Hepatocyte (in vitro differentiated cells): Measurements from ENCODE around the gene NDC80. TPM values are rescaled to one million over a fixed set of nuclear protein-coding genes. Genes with fewer than 3 reads are reported as not detected.
"Not testable (repeated sequence)": the region's sequence is repeated elsewhere in the genome, so short reads cannot be mapped to it uniquely, and the experiment has no call there.

Source experiments
- DNase-seq: peaks from one replicate; pipeline ENCODE4 v3.0.0-alpha.2; 2016; ENCODE audit warnings: low spot score
- H2AFZ ChIP-seq: fragments of 200-600 bp; sonication (generic); 2 replicates; pipeline ENCODE4 v1.6.0; 2016; ENCODE audit warnings: antibody characterized with exemption, mild to moderate bottlenecking
- H3K27ac ChIP-seq: fragments of 200-600 bp; sonication (generic); 2 replicates; pipeline ENCODE4 v1.5.1; 2016; ENCODE audit warnings: mild to moderate bottlenecking
- H3K27me3 ChIP-seq: fragments of 200-600 bp; sonication (generic); 2 replicates; pipeline ENCODE4 v1.6.1; 2016
- H3K36me3 ChIP-seq: fragments of 200-600 bp; sonication (generic); replicated peaks from 2 replicates; pipeline ENCODE4 v1.5.1; 2016; ENCODE audit warnings: low read depth; ENCODE audit not compliant: insufficient read depth
- H3K4me1 ChIP-seq: fragments of 200-600 bp; sonication (generic); 2 replicates; pipeline ENCODE4 v1.5.1; 2016; ENCODE audit warnings: mild to moderate bottlenecking, moderate library complexity; ENCODE audit not compliant: insufficient read depth
- H3K4me2 ChIP-seq: fragments of 200-600 bp; sonication (generic); 2 replicates; pipeline ENCODE4 v1.6.0; 2016
- H3K4me3 ChIP-seq: fragments of 200-600 bp; sonication (generic); 2 replicates; pipeline ENCODE4 v1.5.1; 2016; ENCODE audit warnings: mild to moderate bottlenecking
- H3K79me2 ChIP-seq: fragments of 200-600 bp; sonication (generic); 2 replicates; pipeline ENCODE4 v1.6.0; 2017; ENCODE audit warnings: mild to moderate bottlenecking
- H3K9me2 ChIP-seq: fragments of 200-600 bp; sonication (generic); replicated peaks from 2 replicates; pipeline ENCODE4 v1.6.0; 2017; ENCODE audit warnings: mild to moderate bottlenecking; ENCODE audit not compliant: insufficient read depth
- H3K9me3 ChIP-seq: fragments of 200-600 bp; sonication (generic); 2 replicates; pipeline ENCODE4 v1.5.1; 2016; ENCODE audit warnings: low read depth, mild to moderate bottlenecking
- H4K20me1 ChIP-seq: fragments of 200-600 bp; sonication (generic); 2 replicates; pipeline ENCODE4 v1.6.0; 2016; ENCODE audit warnings: mild to moderate bottlenecking; ENCODE audit not compliant: insufficient read depth, poor library complexity, severe bottlenecking
- EZH2 ChIP-seq: fragments of 200-600 bp; sonication (generic); IDR thresholded peaks from 2 replicates; pipeline ENCODE4 v1.6.1; 2016; ENCODE audit warnings: antibody characterized with exemption, mild to moderate bottlenecking, borderline replicate concordance
- EZH2phosphoT487 ChIP-seq: fragments of 200-600 bp; sonication (generic); IDR thresholded peaks from one replicate; pipeline ENCODE4 v1.6.1; 2018; ENCODE audit warnings: antibody characterized with exemption, mild to moderate bottlenecking, low read depth, moderate library complexity; ENCODE audit not compliant: unreplicated experiment, severe bottlenecking
- WGBS: methylation state at CpG from one replicate; pipeline ENCODE4 v1.1.6; 2016; ENCODE audit warnings: low lambda C conversion rate; ENCODE audit errors: missing lambda C conversion rate; 5-methylcytosine and 5-hydroxymethylcytosine counted together
- polyA plus RNA-seq: library from polyadenylated mRNA; unstranded; fragments of >200 nt; fragmentation: Nextera tagmentation; extraction: Ambion mirVana; gene quantifications from 2 replicates; pipeline ENCODE4 v1.2.1, GENCODE V29; 2016
- total RNA-seq: library from RNA; depleted of rRNA; stranded (reverse); fragments of >200 nt; gene quantifications from 2 replicates; pipeline ENCODE4 v1.2.3, GENCODE V29; 2014
- TF ChIP-seq, protein P1 (sequence below): fragments of 200-600 bp; sonication (generic); IDR thresholded peaks from 2 replicates; pipeline ENCODE4 v1.5.1; 2016; ENCODE audit warnings: antibody characterized with exemption, mild to moderate bottlenecking; ENCODE audit not compliant: poor library complexity

NDC80 gene
- total and polyA plus RNA-seq, 2 experiments from 2014 or later, result 3.9 to 6.5 TPM

GRCh38 chr18:2656237-2656980 lies 85.1 kb downstream of the NDC80 start:
- peak; percentile 63 for DNase-seq
- H4K20me1 ChIP-seq, result peaks cover 18% of the 10 kb centered on the region
- H3K4me1 ChIP-seq, result peaks cover 10% of the 10 kb centered on the region
- H3K27ac ChIP-seq, result peak overlapping the region; percentile 99
- H3K4me2 ChIP-seq, result peak overlapping the region; percentile 71
- TF ChIP-seq, protein P1, sequence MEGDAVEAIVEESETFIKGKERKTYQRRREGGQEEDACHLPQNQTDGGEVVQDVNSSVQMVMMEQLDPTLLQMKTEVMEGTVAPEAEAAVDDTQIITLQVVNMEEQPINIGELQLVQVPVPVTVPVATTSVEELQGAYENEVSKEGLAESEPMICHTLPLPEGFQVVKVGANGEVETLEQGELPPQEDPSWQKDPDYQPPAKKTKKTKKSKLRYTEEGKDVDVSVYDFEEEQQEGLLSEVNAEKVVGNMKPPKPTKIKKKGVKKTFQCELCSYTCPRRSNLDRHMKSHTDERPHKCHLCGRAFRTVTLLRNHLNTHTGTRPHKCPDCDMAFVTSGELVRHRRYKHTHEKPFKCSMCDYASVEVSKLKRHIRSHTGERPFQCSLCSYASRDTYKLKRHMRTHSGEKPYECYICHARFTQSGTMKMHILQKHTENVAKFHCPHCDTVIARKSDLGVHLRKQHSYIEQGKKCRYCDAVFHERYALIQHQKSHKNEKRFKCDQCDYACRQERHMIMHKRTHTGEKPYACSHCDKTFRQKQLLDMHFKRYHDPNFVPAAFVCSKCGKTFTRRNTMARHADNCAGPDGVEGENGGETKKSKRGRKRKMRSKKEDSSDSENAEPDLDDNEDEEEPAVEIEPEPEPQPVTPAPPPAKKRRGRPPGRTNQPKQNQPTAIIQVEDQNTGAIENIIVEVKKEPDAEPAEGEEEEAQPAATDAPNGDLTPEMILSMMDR, result no peak
- TF ChIP-seq EZH2phosphoT487, result no peak
- no peak for TF ChIP-seq EZH2
- H3K4me3 ChIP-seq, result peak overlapping the region; percentile 85
- no peaks in the 10 kb centered on the region for H3K36me3 ChIP-seq
- 1% methylated on average over 42 of the region's 49 CpGs for WGBS
- H3K9me2 ChIP-seq, result no peaks in the 10 kb centered on the region
- H3K9me3 ChIP-seq, result no peaks in the 10 kb centered on the region
- H3K27me3 ChIP-seq, result no peaks in the 10 kb centered on the region
- H2AFZ ChIP-seq, result peak overlapping the region; percentile 55
- H3K79me2 ChIP-seq, result peaks cover 50% of the 10 kb centered on the region

DNA sequence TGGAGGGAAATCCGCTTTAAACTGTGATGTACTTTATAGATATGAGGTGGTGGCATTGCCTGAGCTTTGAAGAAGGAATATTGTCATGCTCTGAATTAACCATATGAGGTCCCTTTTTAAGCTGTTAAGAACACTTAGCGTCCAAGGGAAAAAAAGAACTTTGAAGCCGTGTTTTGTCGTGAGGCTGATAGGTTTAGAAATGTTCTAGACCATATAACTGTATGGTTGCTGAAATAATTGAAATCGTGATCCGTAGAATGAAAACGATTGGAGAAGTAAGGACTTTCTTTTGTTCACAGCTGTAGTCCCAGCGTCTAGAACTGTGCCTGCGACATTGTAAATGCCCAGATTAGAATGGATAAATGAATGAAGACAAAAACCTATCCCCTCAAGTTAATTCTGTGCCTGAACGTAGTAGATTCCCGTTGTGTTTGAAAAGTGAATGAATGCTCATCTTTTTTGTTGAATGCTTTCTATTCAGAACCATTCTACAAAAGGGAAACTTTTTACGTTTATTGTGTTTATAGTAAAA lies 85.7 kb downstream of the NDC80 start:
- Histone ChIP-seq H3K4me2 (peak overlapping the region; percentile 71), H3K4me1 (peaks cover 10% of the 10 kb centered on the region), H3K36me3 (no peaks in the 10 kb centered on the region), H2AFZ (no peak overlapping the region), H3K27ac (peak overlapping the region; percentile 99), H3K9me3 (no peaks in the 10 kb centered on the region), H3K4me3 (peak overlapping the region; percentile 85), H3K79me2 (peaks cover 53% of the 10 kb centered on the region), H3K27me3 (no peaks in the 10 kb centered on the region), H3K9me2 (no peaks in the 10 kb centered on the region), H4K20me1 (peaks cover 18% of the 10 kb centered on the region)
- TF ChIP-seq, protein P1, result no peak
- TF ChIP-seq EZH2 (no peak), EZH2phosphoT487 (no peak)
- WGBS, result 13% methylated on average over 12 of the region's 12 CpGs
- DNase-seq, result no peak

- Histone ChIP-seq H3K9me3 (no peaks in the 10 kb centered on the region), H4K20me1 (peaks cover 24% of the 10 kb centered on the region), H2AFZ (no peak overlapping the region), H3K27me3 (no peaks in the 10 kb centered on the region), H3K4me2 (peak overlapping the region; percentile 71), H3K9me2 (no peaks in the 10 kb centered on the region), H3K79me2 (peaks cover 62% of the 10 kb centered on the region), H3K4me3 (peak overlapping the region; percentile 85), H3K4me1 (peaks cover 10% of the 10 kb centered on the region), H3K36me3 (no peaks in the 10 kb centered on the region), H3K27ac (peak overlapping the region; percentile 99)
- TF ChIP-seq EZH2phosphoT487, result no peak
- no peak for TF ChIP-seq EZH2
- TF ChIP-seq, protein P1, result no peak
- DNase-seq, result peak; percentile 81
- whole genome bisulfite sequencing, result 52% methylated on average over 12 of the region's 12 CpGs
These were observed 86.6 kb downstream of the NDC80 start for GRCh38 chr18:2657788-2658458.

DNA sequence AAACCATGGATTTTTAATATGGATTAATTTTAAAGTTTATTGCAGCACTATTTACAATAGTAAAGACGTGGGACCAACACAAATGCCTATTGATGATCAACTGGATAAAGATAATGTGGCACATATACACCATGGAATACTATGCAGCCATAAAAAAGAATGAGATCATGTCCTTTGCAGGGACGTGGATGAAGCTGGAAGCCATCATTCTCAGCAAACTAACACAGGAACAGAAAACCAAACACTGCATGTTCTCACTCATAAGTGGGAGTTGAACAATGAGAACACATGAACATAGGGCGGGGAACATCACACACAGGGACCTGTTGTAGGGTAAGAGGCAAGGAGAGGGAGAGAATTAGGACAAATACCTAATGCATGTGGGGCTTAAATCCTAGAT lies 89.5 kb downstream of the NDC80 start:
- DNase-seq, H3K27ac ChIP-seq, H3K36me3 ChIP-seq, H3K9me3 ChIP-seq, H2AFZ ChIP-seq, H3K4me3 ChIP-seq, H3K9me2 ChIP-seq, H3K4me1 ChIP-seq, H3K4me2 ChIP-seq, H3K27me3 ChIP-seq: not testable (repeated sequence)
- WGBS, result 96% methylated on average over 3 of the region's 3 CpGs
- H4K20me1 ChIP-seq, result peaks cover 51% of the 10 kb centered on the region
- peaks cover 91% of the 10 kb centered on the region for H3K79me2 ChIP-seq

DNA sequence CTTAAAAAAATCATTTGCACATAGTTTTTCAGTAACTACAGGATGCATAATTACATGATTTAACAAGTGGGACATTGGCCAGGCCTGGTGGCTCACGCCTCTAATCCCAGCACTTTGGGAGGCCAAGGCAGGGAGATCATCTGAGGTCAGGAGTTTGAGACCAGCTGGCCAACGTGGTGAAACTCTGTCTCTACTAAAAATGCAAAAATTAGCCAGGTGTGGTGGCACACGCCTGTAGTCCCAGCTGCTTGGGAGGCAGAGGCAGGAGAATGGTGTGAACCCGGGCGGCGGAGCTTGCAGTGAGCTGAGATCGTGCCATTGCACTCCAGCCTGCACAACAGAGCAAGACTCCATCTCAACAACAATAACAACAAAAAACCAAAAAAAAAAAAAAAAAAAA lies 90.9 kb downstream of the NDC80 start:
- not testable (repeated sequence) for H2AFZ ChIP-seq, H3K4me3 ChIP-seq, H3K36me3 ChIP-seq, DNase-seq, H3K4me2 ChIP-seq, H3K27me3 ChIP-seq, H3K4me1 ChIP-seq, H3K9me2 ChIP-seq, H3K27ac ChIP-seq, H3K9me3 ChIP-seq
- 90% methylated on average over 7 of the region's 7 CpGs for WGBS
- Histone ChIP-seq H3K79me2 (peaks cover 94% of the 10 kb centered on the region), H4K20me1 (peaks cover 58% of the 10 kb centered on the region)
